Astrocyte (in vitro differentiated cells and primary cell): ENCODE data around the gene CXorf49. TPM values are rescaled to one million over a fixed set of nuclear protein-coding genes. Genes with fewer than 3 reads are reported as not detected.

Experiments used
- DNase-seq: peaks from one replicate; pipeline ENCODE4 v3.0.0-alpha.2; 2010; ENCODE audit warnings: low read depth
- FAIRE-seq: peaks from 2 replicates; lab custom pipeline; 2011; peaks lifted over from hg19 to GRCh38; lab: Jason Lieb, UNC
- H2AFZ ChIP-seq: 2 replicates; pipeline ENCODE4 v1.6.0; 2012; ENCODE audit warnings: low read depth, low read length, inconsistent platforms
- H3K27ac ChIP-seq: 2 replicates; pipeline ENCODE4 v1.5.1; 2011; ENCODE audit warnings: low read depth, low read length, inconsistent platforms
- H3K27me3 ChIP-seq: 2 replicates; pipeline ENCODE4 v1.6.0; 2011; ENCODE audit warnings: low read length, inconsistent platforms; ENCODE audit not compliant: insufficient read depth
- H3K36me3 ChIP-seq: 2 replicates; pipeline ENCODE4 v1.5.1; 2011; ENCODE audit warnings: low read length, inconsistent platforms; ENCODE audit not compliant: insufficient read depth
- H3K4me1 ChIP-seq: 2 replicates; pipeline ENCODE4 v1.5.1; 2011; ENCODE audit warnings: low read length, inconsistent platforms; ENCODE audit not compliant: insufficient read depth
- H3K4me2 ChIP-seq: 2 replicates; pipeline ENCODE4 v1.6.0; 2012; ENCODE audit warnings: low read length, inconsistent platforms
- H3K4me3 ChIP-seq: 2 replicates; pipeline ENCODE4 v1.5.1; 2011; ENCODE audit warnings: low read depth, mild to moderate bottlenecking, low read length, inconsistent platforms; ENCODE audit not compliant: insufficient read depth
- H3K79me2 ChIP-seq: 2 replicates; pipeline ENCODE4 v1.6.0; 2012; ENCODE audit warnings: mild to moderate bottlenecking, low read length, inconsistent platforms; ENCODE audit not compliant: insufficient read depth
- H3K9ac ChIP-seq: 2 replicates; pipeline ENCODE4 v1.6.0; 2012; ENCODE audit warnings: mild to moderate bottlenecking, low read length, inconsistent platforms
- H3K9me3 ChIP-seq: 2 replicates; pipeline ENCODE4 v1.5.1; 2012; ENCODE audit warnings: low read depth, mild to moderate bottlenecking, low read length, inconsistent platforms; ENCODE audit not compliant: insufficient read depth
- H4K20me1 ChIP-seq: 2 replicates; pipeline ENCODE4 v1.6.0; 2012; ENCODE audit warnings: low read length, inconsistent platforms; ENCODE audit not compliant: insufficient read depth
- H3K27ac Mint-ChIP-seq: one replicate; pipeline ENCODE4 v1.8.0; 2021; ENCODE audit warnings: mild to moderate bottlenecking, mixed read lengths; ENCODE audit not compliant: unreplicated experiment
- H3K27me3 Mint-ChIP-seq: one replicate; pipeline ENCODE4 v1.8.0; 2021; ENCODE audit warnings: low read depth, mixed read lengths; ENCODE audit not compliant: unreplicated experiment
- H3K36me3 Mint-ChIP-seq: one replicate; pipeline ENCODE4 v1.8.0; 2021; ENCODE audit warnings: low read depth, mixed read lengths; ENCODE audit not compliant: unreplicated experiment
- H3K4me1 Mint-ChIP-seq: one replicate; pipeline ENCODE4 v1.8.0; 2021; ENCODE audit warnings: low read depth, mixed read lengths; ENCODE audit not compliant: unreplicated experiment
- H3K4me3 Mint-ChIP-seq: one replicate; pipeline ENCODE4 v1.8.0; 2021; ENCODE audit warnings: mild to moderate bottlenecking, moderate library complexity, mixed read lengths; ENCODE audit not compliant: unreplicated experiment
- H3K9me3 Mint-ChIP-seq: one replicate; pipeline ENCODE4 v1.8.0; 2021; ENCODE audit warnings: mild to moderate bottlenecking, mixed read lengths; ENCODE audit not compliant: unreplicated experiment
- EZH2 ChIP-seq: IDR thresholded peaks from 2 replicates; pipeline ENCODE4 v1.6.1; 2012; ENCODE audit warnings: mild to moderate bottlenecking, low read length, inconsistent platforms; ENCODE audit not compliant: insufficient read depth
- total RNA-seq: library from RNA; stranded (reverse); gene quantifications from 2 replicates; pipeline ENCODE4 v1.2.1, GENCODE V29; 2021
- TF ChIP-seq, protein P1 (sequence below): IDR thresholded peaks from 2 replicates; pipeline ENCODE4 v1.5.1; 2011; ENCODE audit warnings: low read depth, mild to moderate bottlenecking, inconsistent platforms, low read length, moderate library complexity; ENCODE audit not compliant: insufficient read depth

CXorf49 gene
- total RNA-seq, 1 donor from 2014 or later = not detected

GRCh38 chrX:71664889-71665491 lies 53.1 kb downstream of the CXorf49 start:
- Mint-ChIP-seq H3K27ac (no peak overlapping the region), H3K27me3 (peaks cover 12% of the 10 kb centered on the region), H3K36me3 (peaks cover 3% of the 10 kb centered on the region), H3K4me1 (no peaks in the 10 kb centered on the region), H3K9me3 (peaks cover 3% of the 10 kb centered on the region), H3K4me3 (no peak overlapping the region)
- FAIRE-seq = no peak
- H3K27ac ChIP-seq = no peak overlapping the region
- no peaks in the 10 kb centered on the region for H3K79me2 ChIP-seq
- no peak overlapping the region for H3K4me3 ChIP-seq
- H3K36me3 ChIP-seq = no peaks in the 10 kb centered on the region
- H3K4me2 ChIP-seq = no peak overlapping the region
- no peaks in the 10 kb centered on the region for H3K4me1 ChIP-seq
- H3K9me3 ChIP-seq = no peaks in the 10 kb centered on the region
- no peak overlapping the region for H3K9ac ChIP-seq
- no peak for DNase-seq
- no peak overlapping the region for H2AFZ ChIP-seq
- TF ChIP-seq EZH2 = no peak
- TF ChIP-seq, protein P1, sequence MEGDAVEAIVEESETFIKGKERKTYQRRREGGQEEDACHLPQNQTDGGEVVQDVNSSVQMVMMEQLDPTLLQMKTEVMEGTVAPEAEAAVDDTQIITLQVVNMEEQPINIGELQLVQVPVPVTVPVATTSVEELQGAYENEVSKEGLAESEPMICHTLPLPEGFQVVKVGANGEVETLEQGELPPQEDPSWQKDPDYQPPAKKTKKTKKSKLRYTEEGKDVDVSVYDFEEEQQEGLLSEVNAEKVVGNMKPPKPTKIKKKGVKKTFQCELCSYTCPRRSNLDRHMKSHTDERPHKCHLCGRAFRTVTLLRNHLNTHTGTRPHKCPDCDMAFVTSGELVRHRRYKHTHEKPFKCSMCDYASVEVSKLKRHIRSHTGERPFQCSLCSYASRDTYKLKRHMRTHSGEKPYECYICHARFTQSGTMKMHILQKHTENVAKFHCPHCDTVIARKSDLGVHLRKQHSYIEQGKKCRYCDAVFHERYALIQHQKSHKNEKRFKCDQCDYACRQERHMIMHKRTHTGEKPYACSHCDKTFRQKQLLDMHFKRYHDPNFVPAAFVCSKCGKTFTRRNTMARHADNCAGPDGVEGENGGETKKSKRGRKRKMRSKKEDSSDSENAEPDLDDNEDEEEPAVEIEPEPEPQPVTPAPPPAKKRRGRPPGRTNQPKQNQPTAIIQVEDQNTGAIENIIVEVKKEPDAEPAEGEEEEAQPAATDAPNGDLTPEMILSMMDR = no peak
- no peaks in the 10 kb centered on the region for H4K20me1 ChIP-seq
- H3K27me3 ChIP-seq = peaks cover 4% of the 10 kb centered on the region

Other genes with a start within 250 kb of the CXorf49 start
- gene OGT, start 185.2 kb downstream of the CXorf49 start, total RNA-seq = 139 and 140 TPM in 2 replicates
- gene GCNA, start 139.8 kb downstream of the CXorf49 start, total RNA-seq = 2.2 and 2.4 TPM in 2 replicates
- gene CXCR3, start 99.8 kb downstream of the CXorf49 start, total RNA-seq = not detected in 2 replicates
- not detected in 2 replicates for gene CXorf49B, start 45.1 kb upstream of the CXorf49 start, total RNA-seq
- gene NHSL2, start 192.6 kb upstream of the CXorf49 start, total RNA-seq = 13.0 and 14.8 TPM in 2 replicates